GM19455 (cell line): Measurements from ENCODE around the gene SH3RF1.
"Not testable (repeated sequence)": the region's sequence is repeated elsewhere in the genome, so short reads cannot be mapped to it uniquely, and the experiment has no call there.

Experiments used
- ATAC-seq: cut with Tn5 transposase; IDR thresholded peaks from one replicate; pipeline ENCODE4 v1.9.1; 2021; ENCODE audit not compliant: unreplicated experiment

The SH3RF1 gene

GRCh38 chr4:169277838-169278237 is 7.1 kb upstream of the SH3RF1 start:
- not testable (repeated sequence) for ATAC-seq

GRCh38 chr4:169275180-169275579 is 4.4 kb upstream of the SH3RF1 start:
- no peak for ATAC-seq

GRCh38 chr4:169274033-169274432 is 3.3 kb upstream of the SH3RF1 start:
- ATAC-seq, result no peak

- no peak for ATAC-seq
These were observed 1.6 kb upstream of the SH3RF1 start for GRCh38 chr4:169272265-169272886.

- ATAC-seq, result peak; percentile 1
These were observed 894 bp upstream of the SH3RF1 start for GRCh38 chr4:169271692-169272007.

- ATAC-seq, result peak; percentile 50
These were observed 593 bp downstream of the SH3RF1 start for GRCh38 chr4:169269916-169270809.

GRCh38 chr4:169268951-169269760 is 1.6 kb downstream of the SH3RF1 start:
- ATAC-seq, result no peak

- ATAC-seq, result no peak
These were observed 3.7 kb downstream of the SH3RF1 start for GRCh38 chr4:169267070-169267469.

GRCh38 chr4:169266661-169267060 is 4.1 kb downstream of the SH3RF1 start:
- ATAC-seq, result no peak

GRCh38 chr4:169266081-169266480 is 4.7 kb downstream of the SH3RF1 start:
- ATAC-seq, result no peak

- ATAC-seq, result no peak
These were observed 6.9 kb downstream of the SH3RF1 start for GRCh38 chr4:169263791-169264392.

GRCh38 chr4:169260217-169260866 is 10.4 kb downstream of the SH3RF1 start:
- no peak for ATAC-seq

- no peak for ATAC-seq
These were observed 11.5 kb downstream of the SH3RF1 start for GRCh38 chr4:169259271-169259670.

- no peak for ATAC-seq
These were observed 12.6 kb downstream of the SH3RF1 start for GRCh38 chr4:169258141-169258540.

GRCh38 chr4:169256856-169257761 is 13.6 kb downstream of the SH3RF1 start:
- no peak for ATAC-seq

- ATAC-seq, result no peak
These were observed 14.6 kb downstream of the SH3RF1 start for GRCh38 chr4:169256101-169256612.

GRCh38 chr4:169254546-169254983 is 16.2 kb downstream of the SH3RF1 start:
- no peak for ATAC-seq

- no peak for ATAC-seq
These were observed 16.9 kb downstream of the SH3RF1 start for GRCh38 chr4:169253904-169254303.

- ATAC-seq, result no peak
These were observed 17.6 kb downstream of the SH3RF1 start for GRCh38 chr4:169253113-169253671.
